Tibial artery (tissue), 4 donors: ENCODE results near the gene ATP6V1B1.
A peak's percentile ranks its signal among the peaks of the same experiment; 100 is the strongest.

Source experiments
- DNase-seq, 2 donors: peaks; one replicate each; pipeline ENCODE4 v3.0.0-alpha.2; 2019
- H3K27ac ChIP-seq, 2 donors: fragments of 200-600 bp; sonication (generic) in 1 of 2; 1 replicate in 1 of 2; 2 replicates in 1 of 2; pipeline ENCODE4 v1.5.1; 2018 to 2019; ENCODE audit warnings: mild to moderate bottlenecking in 1 of 2
- H3K27me3 ChIP-seq, 2 donors: fragments of 200-600 bp; sonication (generic) in 1 of 2; one replicate each; pipeline versions ENCODE4 v1.5.1 to v1.6.0; 2016 to 2019
- H3K36me3 ChIP-seq, 3 donors: fragments of 200-600 bp; sonication (generic) in 2 of 3; one replicate each; pipeline ENCODE4 v1.5.1; 2016 to 2019; ENCODE audit warnings: mild to moderate bottlenecking in 2 of 3
- H3K4me1 ChIP-seq, 4 donors: fragments of 200-600 bp; sonication (generic) in 2 of 4; 1 replicate in 3 of 4; 2 replicates in 1 of 4; pipeline ENCODE4 v1.5.1; 2016 to 2019
- H3K4me3 ChIP-seq, 2 donors: fragments of 200-600 bp; sonication (generic) in 1 of 2; 1 replicate in 1 of 2; 2 replicates in 1 of 2; pipeline ENCODE4 v1.5.1; 2018 to 2019; ENCODE audit warnings: mild to moderate bottlenecking in 2 of 2
- H3K9me3 ChIP-seq, 3 donors: fragments of 200-600 bp; sonication (generic) in 1 of 3; one replicate each; pipeline ENCODE4 v1.5.1; 2016 to 2019
- intact Hi-C: fragments of 100-400 bp; cut with DNase I; formaldehyde crosslinking; loops from one replicate; pipeline ENCODE4 v1.15.0; 2023; ENCODE audit warnings: low total_unique reads
- TF ChIP-seq, protein P1 (sequence below), 2 experiments: fragments of 200-600 bp in 1 of 2; fragments of 450-650 bp in 1 of 2; IDR thresholded peaks; one replicate each; pipeline ENCODE4 v1.5.1; 2017 to 2019; ENCODE audit warnings: antibody characterized with exemption in 2 of 2, mild to moderate bottlenecking in 1 of 2, moderate library complexity in 1 of 2

Gene ATP6V1B1

DNA sequence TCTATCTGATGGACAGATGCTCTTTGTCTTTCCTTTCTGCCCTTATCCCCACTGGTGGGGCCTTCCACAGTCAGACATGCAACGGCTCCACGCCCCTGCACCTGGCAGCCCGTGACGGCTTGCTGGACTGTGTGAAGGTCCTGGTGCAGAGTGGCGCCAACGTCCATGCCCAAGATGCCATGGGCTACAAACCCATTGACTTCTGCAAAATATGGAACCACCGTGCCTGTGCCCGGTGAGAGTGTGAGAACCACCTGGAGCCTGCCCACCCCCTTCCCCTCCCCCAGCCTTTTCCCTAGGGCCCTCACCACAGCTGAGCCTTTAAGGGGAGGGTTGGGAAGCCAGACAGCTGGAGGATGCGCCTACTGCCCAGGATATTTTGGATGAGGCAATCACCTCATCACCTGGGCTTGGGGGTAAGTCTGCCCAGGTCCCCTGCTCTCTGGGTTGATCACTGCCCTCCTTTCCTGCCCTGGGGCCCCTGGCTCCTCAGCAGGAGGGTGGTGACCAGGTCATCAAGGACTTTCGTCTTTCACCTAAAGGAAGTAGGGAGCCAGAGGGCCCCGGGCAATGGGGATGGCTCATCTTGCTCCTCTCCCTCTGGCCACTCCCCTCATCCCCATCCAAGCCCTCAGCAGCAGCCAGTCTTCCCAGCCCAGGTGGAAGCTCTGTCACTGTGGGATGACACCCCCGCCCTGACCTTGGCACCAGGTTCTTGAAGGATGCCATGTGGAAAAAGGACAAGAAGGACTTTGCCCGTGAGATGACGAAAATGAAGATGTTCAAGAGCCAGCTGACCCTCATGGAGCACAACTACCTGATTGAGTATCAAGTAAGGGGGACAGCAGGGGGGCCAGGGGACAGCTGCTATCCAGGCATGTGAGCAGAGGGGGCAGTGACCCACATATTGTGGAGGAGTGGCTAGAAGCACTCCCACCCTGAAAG is 46.4 kb downstream of the ATP6V1B1 start:
- peaks cover 0 to 32% (median 13%) of the 10 kb centered on the region in 4 donors for H3K4me1 ChIP-seq
- H3K36me3 ChIP-seq: peaks cover 0 to 50% (median 0%) of the 10 kb centered on the region in 3 donors
- no peaks in the 10 kb centered on the region for H3K9me3 ChIP-seq
- H3K4me3 ChIP-seq: no peak overlapping the region
- peak; percentile 12 to 59 for DNase-seq
- TF ChIP-seq, protein P1, sequence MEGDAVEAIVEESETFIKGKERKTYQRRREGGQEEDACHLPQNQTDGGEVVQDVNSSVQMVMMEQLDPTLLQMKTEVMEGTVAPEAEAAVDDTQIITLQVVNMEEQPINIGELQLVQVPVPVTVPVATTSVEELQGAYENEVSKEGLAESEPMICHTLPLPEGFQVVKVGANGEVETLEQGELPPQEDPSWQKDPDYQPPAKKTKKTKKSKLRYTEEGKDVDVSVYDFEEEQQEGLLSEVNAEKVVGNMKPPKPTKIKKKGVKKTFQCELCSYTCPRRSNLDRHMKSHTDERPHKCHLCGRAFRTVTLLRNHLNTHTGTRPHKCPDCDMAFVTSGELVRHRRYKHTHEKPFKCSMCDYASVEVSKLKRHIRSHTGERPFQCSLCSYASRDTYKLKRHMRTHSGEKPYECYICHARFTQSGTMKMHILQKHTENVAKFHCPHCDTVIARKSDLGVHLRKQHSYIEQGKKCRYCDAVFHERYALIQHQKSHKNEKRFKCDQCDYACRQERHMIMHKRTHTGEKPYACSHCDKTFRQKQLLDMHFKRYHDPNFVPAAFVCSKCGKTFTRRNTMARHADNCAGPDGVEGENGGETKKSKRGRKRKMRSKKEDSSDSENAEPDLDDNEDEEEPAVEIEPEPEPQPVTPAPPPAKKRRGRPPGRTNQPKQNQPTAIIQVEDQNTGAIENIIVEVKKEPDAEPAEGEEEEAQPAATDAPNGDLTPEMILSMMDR (IDR thresholded peaks at IDR 0.05): no peak
- H3K27ac ChIP-seq: no peak overlapping the region
- no peaks in the 10 kb centered on the region for H3K27me3 ChIP-seq
- intact Hi-C loops: no loop called here

DNA sequence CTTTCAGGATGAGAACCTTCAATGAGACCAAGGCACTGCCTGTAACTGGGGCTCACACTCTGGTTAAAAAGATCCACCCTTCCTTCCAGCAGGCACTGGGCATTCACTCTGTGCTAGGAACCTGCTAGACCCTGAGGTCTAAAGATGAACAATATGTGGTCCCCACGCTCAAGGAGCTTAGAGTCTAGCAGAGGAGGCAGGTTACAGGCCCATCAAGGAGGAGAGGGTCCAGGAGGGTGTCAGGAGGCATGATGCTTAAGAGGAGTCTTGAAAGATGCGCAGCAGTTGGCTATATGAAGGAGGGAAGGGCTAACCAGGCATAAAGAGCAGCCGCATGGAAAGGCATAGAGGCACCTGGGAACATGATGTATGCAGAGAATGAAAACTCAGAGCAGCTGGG is 47.3 kb downstream of the ATP6V1B1 start:
- intact Hi-C loops: no loop called here
- TF ChIP-seq, protein P1 (IDR thresholded peaks at IDR 0.05): no peak
- no peak for DNase-seq
- Histone ChIP-seq H3K36me3 (peaks cover 0 to 58% (median 3%) of the 10 kb centered on the region in 3 donors), H3K27ac (no peak overlapping the region), H3K27me3 (no peaks in the 10 kb centered on the region), H3K9me3 (no peaks in the 10 kb centered on the region), H3K4me3 (no peak overlapping the region), H3K4me1 (peaks cover 0 to 35% (median 15%) of the 10 kb centered on the region in 4 donors)

DNA sequence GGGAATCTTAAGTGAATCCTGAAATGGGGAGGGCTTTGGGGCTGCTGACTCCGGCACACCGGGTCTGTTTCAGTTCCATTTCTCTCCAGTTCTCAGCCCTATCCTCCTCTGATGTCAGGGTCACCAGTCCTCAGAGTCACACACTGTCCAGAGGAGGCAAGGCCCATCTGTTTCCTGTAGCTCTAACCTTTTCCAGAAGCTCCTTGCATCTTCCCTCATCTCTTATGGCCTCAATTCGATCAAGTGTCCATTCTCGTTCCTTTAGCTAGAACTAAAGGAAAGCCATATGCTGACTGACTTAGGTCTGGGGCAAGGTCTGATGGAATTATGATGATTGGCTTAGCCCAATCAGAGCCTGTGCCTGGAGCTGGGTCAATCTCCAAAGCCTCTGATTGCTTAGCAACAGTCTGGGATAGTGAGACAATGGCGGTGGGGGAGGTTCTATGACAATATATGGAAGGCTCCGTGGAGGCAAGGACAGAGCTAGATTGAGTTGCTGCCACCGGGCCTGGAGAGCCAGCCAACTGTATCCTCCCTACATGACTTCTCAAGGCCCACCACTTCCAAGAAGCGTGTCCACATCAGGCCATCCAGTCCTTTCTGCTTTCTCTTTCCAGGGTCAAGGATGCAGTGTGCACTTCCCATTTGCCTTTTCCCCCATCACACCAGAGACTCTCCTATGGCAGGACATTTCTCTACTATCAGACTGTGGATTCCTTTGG is 48.0 kb downstream of the ATP6V1B1 start:
- TF ChIP-seq, protein P1 (IDR thresholded peaks at IDR 0.05): no peak
- H3K36me3 ChIP-seq: peaks cover 6 to 65% (median 10%) of the 10 kb centered on the region in 3 donors
- no peaks in the 10 kb centered on the region for H3K27me3 ChIP-seq
- H3K4me1 ChIP-seq: peaks cover 0 to 35% (median 15%) of the 10 kb centered on the region in 4 donors
- H3K27ac ChIP-seq: no peak overlapping the region
- H3K9me3 ChIP-seq: no peaks in the 10 kb centered on the region
- intact Hi-C loops: no loop called here
- peak; percentile 3 to 24 for DNase-seq
- no peak overlapping the region for H3K4me3 ChIP-seq

DNA sequence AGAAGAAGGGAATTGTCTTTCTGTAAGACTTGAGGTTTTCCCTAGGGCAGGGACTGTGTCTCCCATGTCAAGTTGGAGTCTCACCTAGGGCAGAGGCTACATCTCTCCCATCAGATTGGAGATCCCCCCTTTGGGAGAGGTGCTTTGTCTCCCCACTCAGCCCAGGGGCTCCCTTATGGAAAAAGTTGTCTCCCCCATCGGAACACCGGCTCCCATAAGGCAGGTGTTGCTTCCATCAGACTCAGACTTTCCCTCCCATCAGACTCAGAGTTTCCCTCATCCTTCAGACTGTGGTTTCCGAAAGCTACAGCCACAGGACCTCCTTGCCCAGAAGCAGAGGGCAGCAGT is 48.5 kb downstream of the ATP6V1B1 start:
- no peaks in the 10 kb centered on the region for H3K27me3 ChIP-seq
- peaks cover 11 to 70% (median 15%) of the 10 kb centered on the region in 3 donors for H3K36me3 ChIP-seq
- no peaks in the 10 kb centered on the region for H3K9me3 ChIP-seq
- TF ChIP-seq, protein P1 (IDR thresholded peaks at IDR 0.05): no peak
- H3K4me1 ChIP-seq: peaks cover 0 to 30% (median 12%) of the 10 kb centered on the region in 4 donors
- H3K27ac ChIP-seq: no peak overlapping the region
- peak in 1 of 2 donors; percentile 28 for DNase-seq
- intact Hi-C loops: no loop called here
- no peak overlapping the region for H3K4me3 ChIP-seq

DNA sequence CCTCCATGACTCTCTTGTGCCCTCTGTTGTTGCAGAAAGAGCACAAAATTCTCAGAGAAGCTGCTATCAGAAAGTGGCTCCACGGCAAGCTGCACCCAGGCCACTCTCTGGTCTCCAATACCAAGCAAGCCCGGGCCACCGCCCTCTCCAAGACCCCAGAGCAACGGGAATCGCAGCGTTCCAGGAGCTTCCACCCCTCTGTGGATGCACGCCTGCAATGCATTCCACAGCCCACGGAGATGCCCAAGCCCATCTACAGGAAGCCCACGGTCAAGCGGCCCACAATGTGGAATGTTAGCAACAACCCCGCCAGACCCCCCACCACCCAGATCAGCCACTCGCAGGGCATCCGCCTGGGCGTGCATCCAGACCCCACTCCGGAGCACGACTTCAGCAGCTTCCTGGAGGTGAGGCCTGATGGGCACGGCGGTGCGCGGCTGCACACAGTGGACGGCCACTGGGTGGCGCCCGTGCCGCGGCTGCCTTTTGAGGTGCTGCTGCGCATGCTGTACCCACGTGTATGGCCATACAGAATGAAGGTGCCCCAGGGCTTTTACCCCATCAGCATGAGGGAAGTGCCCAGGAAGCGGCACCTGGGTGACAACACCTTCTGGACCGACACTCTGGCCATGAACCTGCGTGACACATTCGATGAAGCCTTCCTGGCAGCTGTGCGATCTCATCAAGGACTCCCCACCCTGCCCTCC is 49.0 kb downstream of the ATP6V1B1 start:
- no peak overlapping the region for H3K27ac ChIP-seq
- intact Hi-C loops: no loop called here
- peaks cover 16 to 75% (median 21%) of the 10 kb centered on the region in 3 donors for H3K36me3 ChIP-seq
- no peaks in the 10 kb centered on the region for H3K9me3 ChIP-seq
- no peak overlapping the region for H3K4me3 ChIP-seq
- TF ChIP-seq, protein P1 (IDR thresholded peaks at IDR 0.05): peak; percentile 54 to 65
- no peaks in the 10 kb centered on the region for H3K27me3 ChIP-seq
- peaks cover 0 to 24% (median 12%) of the 10 kb centered on the region in 4 donors for H3K4me1 ChIP-seq
- DNase-seq: peak in 1 of 2 donors; percentile 63
